Activated naive CD8-positive, alpha-beta T cell (primary cell): ENCODE data around the gene NUBPL.
"Not testable (repeated sequence)": the region's sequence is repeated elsewhere in the genome, so short reads cannot be mapped to it uniquely, and the experiment has no call there.

Experiments used
- H3K27ac Mint-ChIP-seq: one replicate; pipeline ENCODE4 v1.8.0; 2021; ENCODE audit warnings: mixed read lengths
- H3K27me3 Mint-ChIP-seq: one replicate; pipeline ENCODE4 v1.8.0; 2021; ENCODE audit warnings: mixed read lengths
- H3K36me3 Mint-ChIP-seq: one replicate; pipeline ENCODE4 v1.8.0; 2021; ENCODE audit warnings: mixed read lengths
- H3K4me1 Mint-ChIP-seq: one replicate; pipeline ENCODE4 v1.8.0; 2021; ENCODE audit warnings: low read depth, mixed read lengths
- H3K4me3 Mint-ChIP-seq: one replicate; pipeline ENCODE4 v1.8.0; 2021; ENCODE audit warnings: mild to moderate bottlenecking, mixed read lengths
- H3K9me3 Mint-ChIP-seq: one replicate; pipeline ENCODE4 v1.8.0; 2021; ENCODE audit warnings: low read depth, mixed read lengths

NUBPL gene

GRCh38 chr14:31596342-31597095 lies 35.3 kb downstream of the NUBPL start:
- no peak overlapping the region for H3K27ac Mint-ChIP-seq
- no peaks in the 10 kb centered on the region for H3K4me1 Mint-ChIP-seq
- peaks cover 35% of the 10 kb centered on the region for H3K36me3 Mint-ChIP-seq
- H3K4me3 Mint-ChIP-seq = no peak overlapping the region
- no peaks in the 10 kb centered on the region for H3K27me3 Mint-ChIP-seq
- H3K9me3 Mint-ChIP-seq = no peaks in the 10 kb centered on the region

- Mint-ChIP-seq H3K9me3 (peaks cover 7% of the 10 kb centered on the region), H3K4me1 (no peaks in the 10 kb centered on the region), H3K27me3 (no peaks in the 10 kb centered on the region), H3K36me3 (peaks cover 38% of the 10 kb centered on the region), H3K4me3 (no peak overlapping the region), H3K27ac (no peak overlapping the region)
These were observed 44.5 kb downstream of the NUBPL start for GRCh38 chr14:31605702-31606101.

- H3K27me3 Mint-ChIP-seq = no peaks in the 10 kb centered on the region
- no peak overlapping the region for H3K27ac Mint-ChIP-seq
- peaks cover 21% of the 10 kb centered on the region for H3K9me3 Mint-ChIP-seq
- H3K36me3 Mint-ChIP-seq = peaks cover 32% of the 10 kb centered on the region
- H3K4me1 Mint-ChIP-seq = no peaks in the 10 kb centered on the region
- H3K4me3 Mint-ChIP-seq = no peak overlapping the region
These were observed 50.7 kb downstream of the NUBPL start for GRCh38 chr14:31611778-31612433.

- H3K36me3 Mint-ChIP-seq = peaks cover 39% of the 10 kb centered on the region
- no peak overlapping the region for H3K4me3 Mint-ChIP-seq
- no peaks in the 10 kb centered on the region for H3K27me3 Mint-ChIP-seq
- peaks cover 1% of the 10 kb centered on the region for H3K4me1 Mint-ChIP-seq
- H3K9me3 Mint-ChIP-seq = peaks cover 26% of the 10 kb centered on the region
- H3K27ac Mint-ChIP-seq = no peak overlapping the region
These were observed 52.0 kb downstream of the NUBPL start for GRCh38 chr14:31613188-31613587.

GRCh38 chr14:31618884-31619283 lies 57.7 kb downstream of the NUBPL start:
- Mint-ChIP-seq H3K36me3 (peaks cover 60% of the 10 kb centered on the region), H3K9me3 (peaks cover 47% of the 10 kb centered on the region)
- not testable (repeated sequence) for H3K27ac Mint-ChIP-seq, H3K27me3 Mint-ChIP-seq, H3K4me3 Mint-ChIP-seq, H3K4me1 Mint-ChIP-seq

- H3K27me3 Mint-ChIP-seq = no peaks in the 10 kb centered on the region
- H3K36me3 Mint-ChIP-seq = peaks cover 64% of the 10 kb centered on the region
- peaks cover 51% of the 10 kb centered on the region for H3K9me3 Mint-ChIP-seq
- H3K27ac Mint-ChIP-seq = no peak overlapping the region
- H3K4me1 Mint-ChIP-seq = peaks cover 1% of the 10 kb centered on the region
- H3K4me3 Mint-ChIP-seq = no peak overlapping the region
These were observed 58.2 kb downstream of the NUBPL start for GRCh38 chr14:31619440-31619839.

GRCh38 chr14:31620898-31621297 lies 59.7 kb downstream of the NUBPL start:
- H3K27ac Mint-ChIP-seq, H3K4me3 Mint-ChIP-seq, H3K4me1 Mint-ChIP-seq, H3K27me3 Mint-ChIP-seq: not testable (repeated sequence)
- Mint-ChIP-seq H3K9me3 (peaks cover 47% of the 10 kb centered on the region), H3K36me3 (peaks cover 66% of the 10 kb centered on the region)

GRCh38 chr14:31622060-31622459 lies 60.9 kb downstream of the NUBPL start:
- H3K27me3 Mint-ChIP-seq = no peaks in the 10 kb centered on the region
- peaks cover 66% of the 10 kb centered on the region for H3K36me3 Mint-ChIP-seq
- no peak overlapping the region for H3K4me3 Mint-ChIP-seq
- H3K4me1 Mint-ChIP-seq = peaks cover 1% of the 10 kb centered on the region
- peaks cover 46% of the 10 kb centered on the region for H3K9me3 Mint-ChIP-seq
- H3K27ac Mint-ChIP-seq = no peak overlapping the region

- not testable (repeated sequence) for H3K4me1 Mint-ChIP-seq, H3K27ac Mint-ChIP-seq, H3K27me3 Mint-ChIP-seq, H3K4me3 Mint-ChIP-seq
- H3K36me3 Mint-ChIP-seq = peaks cover 30% of the 10 kb centered on the region
- H3K9me3 Mint-ChIP-seq = peaks cover 23% of the 10 kb centered on the region
These were observed 91.7 kb downstream of the NUBPL start for GRCh38 chr14:31652900-31653299.

GRCh38 chr14:31657917-31658316 lies 96.7 kb downstream of the NUBPL start:
- Mint-ChIP-seq H3K4me3 (no peak overlapping the region), H3K27me3 (no peaks in the 10 kb centered on the region), H3K27ac (no peak overlapping the region), H3K4me1 (peaks cover 9% of the 10 kb centered on the region), H3K9me3 (peaks cover 13% of the 10 kb centered on the region), H3K36me3 (peaks cover 41% of the 10 kb centered on the region)

GRCh38 chr14:31659278-31659677 lies 98.1 kb downstream of the NUBPL start:
- Mint-ChIP-seq H3K4me1 (peaks cover 9% of the 10 kb centered on the region), H3K9me3 (peaks cover 14% of the 10 kb centered on the region), H3K4me3 (no peak overlapping the region), H3K27ac (no peak overlapping the region), H3K27me3 (no peaks in the 10 kb centered on the region), H3K36me3 (peaks cover 46% of the 10 kb centered on the region)

- Mint-ChIP-seq H3K9me3 (peaks cover 13% of the 10 kb centered on the region), H3K27ac (no peak overlapping the region), H3K4me3 (no peak overlapping the region), H3K36me3 (peaks cover 48% of the 10 kb centered on the region), H3K4me1 (peaks cover 9% of the 10 kb centered on the region), H3K27me3 (no peaks in the 10 kb centered on the region)
These were observed 99.0 kb downstream of the NUBPL start for GRCh38 chr14:31660191-31660590.

- Mint-ChIP-seq H3K27me3 (no peaks in the 10 kb centered on the region), H3K36me3 (peaks cover 52% of the 10 kb centered on the region), H3K4me1 (peaks cover 9% of the 10 kb centered on the region), H3K27ac (no peak overlapping the region), H3K4me3 (no peak overlapping the region), H3K9me3 (peaks cover 18% of the 10 kb centered on the region)
These were observed 99.5 kb downstream of the NUBPL start for GRCh38 chr14:31660728-31661127.

GRCh38 chr14:31668348-31668747 lies 107.1 kb downstream of the NUBPL start:
- Mint-ChIP-seq H3K4me3 (no peak overlapping the region), H3K27ac (no peak overlapping the region), H3K36me3 (peaks cover 57% of the 10 kb centered on the region), H3K9me3 (peaks cover 45% of the 10 kb centered on the region), H3K4me1 (no peaks in the 10 kb centered on the region), H3K27me3 (no peaks in the 10 kb centered on the region)

- peaks cover 23% of the 10 kb centered on the region for H3K9me3 Mint-ChIP-seq
- H3K4me3 Mint-ChIP-seq = no peak overlapping the region
- peaks cover 30% of the 10 kb centered on the region for H3K36me3 Mint-ChIP-seq
- H3K4me1 Mint-ChIP-seq = no peaks in the 10 kb centered on the region
- no peak overlapping the region for H3K27ac Mint-ChIP-seq
- no peaks in the 10 kb centered on the region for H3K27me3 Mint-ChIP-seq
These were observed 111.5 kb downstream of the NUBPL start for GRCh38 chr14:31672709-31673108.

- H3K27me3 Mint-ChIP-seq = no peaks in the 10 kb centered on the region
- H3K4me1 Mint-ChIP-seq = no peaks in the 10 kb centered on the region
- no peak overlapping the region for H3K4me3 Mint-ChIP-seq
- no peak overlapping the region for H3K27ac Mint-ChIP-seq
- peaks cover 10% of the 10 kb centered on the region for H3K9me3 Mint-ChIP-seq
- H3K36me3 Mint-ChIP-seq = peaks cover 32% of the 10 kb centered on the region
These were observed 115.8 kb downstream of the NUBPL start for GRCh38 chr14:31677052-31677451.
